ENCODE measurements around the gene KIF6.

- TF ChIP-seq CTCF (IDR thresholded peaks at IDR 0.05) (peak; percentile 63), EZH2phosphoT487 (IDR thresholded peaks at IDR 0.05) (no peak), EZH2 (IDR thresholded peaks at IDR 0.05) (no peak)
Observed at GRCh38 chr6:39301606-39302005, 423.6 kb downstream of the KIF6 start.

Measured in neural progenitor cell (in vitro differentiated cells).